HFFc6 (cell line): ENCODE measurements around the gene SMG1. TPM values are rescaled to one million over a fixed set of nuclear protein-coding genes. Genes with fewer than 3 reads are reported as not detected.

ENCODE experiments used
- DNase-seq: peaks from one replicate; pipeline ENCODE4 v3.0.0-alpha.2; 2018
- H3K27ac Mint-ChIP-seq: 2 replicates; pipeline ENCODE4 v1.8.0; 2020; ENCODE audit warnings: mild to moderate bottlenecking, mixed read lengths
- H3K27me3 Mint-ChIP-seq: 2 replicates; pipeline ENCODE4 v1.8.0; 2021; ENCODE audit warnings: mild to moderate bottlenecking, moderate library complexity, mixed read lengths; ENCODE audit not compliant: insufficient read depth
- H3K36me3 Mint-ChIP-seq: 2 replicates; pipeline ENCODE4 v1.8.0; 2021; ENCODE audit warnings: low read depth, mixed read lengths
- H3K4me1 Mint-ChIP-seq: 2 replicates; pipeline ENCODE4 v1.8.0; 2020; ENCODE audit warnings: low read depth, mixed read lengths
- H3K4me3 Mint-ChIP-seq: 2 replicates; pipeline ENCODE4 v1.8.0; 2020; ENCODE audit warnings: mild to moderate bottlenecking, moderate library complexity, mixed read lengths
- H3K9me3 Mint-ChIP-seq: 2 replicates; pipeline ENCODE4 v1.8.0; 2020; ENCODE audit warnings: mild to moderate bottlenecking, mixed read lengths
- CTCF ChIP-seq: fragments of 200-600 bp; sonication (generic); IDR thresholded peaks from 2 replicates; pipeline ENCODE4 v1.5.0; 2021; ENCODE audit warnings: antibody characterized with exemption, mild to moderate bottlenecking
- total RNA-seq, 6 experiments: library from RNA; stranded (reverse); fragmentation: NEBNext Ultra II Directional; extraction: Animal tissue kit (Norgen Biotek cat#: 25700); gene quantifications; 2 replicates in 1 of 6; 3 replicates in 5 of 6; pipeline ENCODE4 v1.2.3, GENCODE V29; 2021

SMG1 gene
- total RNA-seq, 6 experiments from 2014 or later, result 31.3 to 43.0 (median 35.4) TPM

- DNase-seq, result no peak
- no peak for TF ChIP-seq CTCF
- H3K36me3 Mint-ChIP-seq, result peaks cover 56% of the 10 kb centered on the region
Observed at GRCh38 chr16:18832006-18832405, 94.2 kb downstream of the SMG1 start.

GRCh38 chr16:18829251-18829650, 97.0 kb downstream of the SMG1 start:
- H3K27me3 Mint-ChIP-seq, result no peaks in the 10 kb centered on the region
- H3K9me3 Mint-ChIP-seq, result no peaks in the 10 kb centered on the region
- no peak overlapping the region for H3K27ac Mint-ChIP-seq
- DNase-seq, result no peak
- TF ChIP-seq CTCF, result no peak
- no peaks in the 10 kb centered on the region for H3K4me1 Mint-ChIP-seq
- peaks cover 36% of the 10 kb centered on the region for H3K36me3 Mint-ChIP-seq
- H3K4me3 Mint-ChIP-seq, result no peak overlapping the region

More at GRCh38 chr16:18832006-18832405, 94.2 kb downstream of the SMG1 start:
- Mint-ChIP-seq H3K27me3 (no peaks in the 10 kb centered on the region; the same call in 1 of the 2 replicates), H3K27ac (no peak overlapping the region), H3K4me1 (no peaks in the 10 kb centered on the region), H3K9me3 (no peaks in the 10 kb centered on the region), H3K4me3 (no peak overlapping the region)

- peaks cover 27% of the 10 kb centered on the region for H3K36me3 Mint-ChIP-seq
Observed at GRCh38 chr16:18827890-18828289, 98.3 kb downstream of the SMG1 start.

GRCh38 chr16:18816286-18816685, 109.9 kb downstream of the SMG1 start:
- Mint-ChIP-seq H3K27me3 (no peaks in the 10 kb centered on the region), H3K9me3 (no peaks in the 10 kb centered on the region), H3K36me3 (peaks cover 34% of the 10 kb centered on the region), H3K4me3 (no peak overlapping the region), H3K4me1 (no peaks in the 10 kb centered on the region; the same call in 1 of the 2 replicates), H3K27ac (no peak overlapping the region)
- TF ChIP-seq CTCF, result no peak
- DNase-seq, result no peak

More at GRCh38 chr16:18827890-18828289, 98.3 kb downstream of the SMG1 start:
- Mint-ChIP-seq H3K27me3 (no peaks in the 10 kb centered on the region), H3K4me3 (no peak overlapping the region), H3K4me1 (no peaks in the 10 kb centered on the region), H3K9me3 (no peaks in the 10 kb centered on the region), H3K27ac (no peak overlapping the region)
- DNase-seq, result no peak
- TF ChIP-seq CTCF, result no peak

- Mint-ChIP-seq H3K9me3 (no peaks in the 10 kb centered on the region), H3K4me3 (no peak overlapping the region), H3K27me3 (no peaks in the 10 kb centered on the region), H3K4me1 (no peaks in the 10 kb centered on the region), H3K27ac (no peak overlapping the region), H3K36me3 (peaks cover 42% of the 10 kb centered on the region)
- TF ChIP-seq CTCF, result no peak
- no peak for DNase-seq
Observed at GRCh38 chr16:18811925-18812324, 114.3 kb downstream of the SMG1 start.

- Mint-ChIP-seq H3K4me3 (no peak overlapping the region), H3K27me3 (no peaks in the 10 kb centered on the region; the same call in 1 of the 2 replicates), H3K36me3 (peaks cover 40% of the 10 kb centered on the region), H3K9me3 (no peaks in the 10 kb centered on the region), H3K4me1 (peaks cover 22% of the 10 kb centered on the region), H3K27ac (no peak overlapping the region)
- TF ChIP-seq CTCF, result no peak
- no peak for DNase-seq
Observed at GRCh38 chr16:18809165-18809564, 117.0 kb downstream of the SMG1 start.
